ENCODE measurements around the gene KLF6.

GRCh38 chr10:3760083-3760482 is 24.9 kb downstream of the KLF6 start:
- TF ChIP-seq POLR2A (IDR thresholded peaks at IDR 0.05; ENCODE audit: low read depth, low read length), result no peak
- no peak for TF ChIP-seq TAF1 (IDR thresholded peaks at IDR 0.05; ENCODE audit: low read depth, low read length)
- TF ChIP-seq POLR2AphosphoS5 (IDR thresholded peaks at IDR 0.05; ENCODE audit: low read depth, low read length), result no peak
- no peak for TF ChIP-seq PAX5 (IDR thresholded peaks at IDR 0.05; ENCODE audit: insufficient read depth, low read length, severe bottlenecking)
- TF ChIP-seq SPI1 (IDR thresholded peaks at IDR 0.05; ENCODE audit: low read depth, low read length), result no peak
- no peak for TF ChIP-seq POU2F2 (IDR thresholded peaks at IDR 0.05; ENCODE audit: low read depth, low read length)
